Right cardiac atrium (tissue), 5 donors: Measurements from ENCODE around the gene NOB1. TPM values are rescaled to one million over a fixed set of nuclear protein-coding genes. Genes with fewer than 3 reads are reported as not detected.
A peak's percentile ranks its signal among the peaks of the same experiment; 100 is the strongest.

ENCODE experiments used
- ATAC-seq, 2 donors: fragments of 200-7000 bp; cut with Tn5 transposase; one replicate each; pipeline versions ENCODE4 v1.8.0 to v1.9.1; 2020; ENCODE audit warnings: moderate library complexity in 2 of 2, mild to moderate bottlenecking in 1 of 2
- DNase-seq, 3 donors: peaks; one replicate each; pipeline ENCODE4 v3.0.0-alpha.2; 2020
- H3K27ac ChIP-seq: one replicate; pipeline ENCODE4 v1.5.1; 2013; ENCODE audit warnings: mild to moderate bottlenecking, low read length, control low read depth, moderate library complexity
- H3K27me3 ChIP-seq: one replicate; pipeline ENCODE4 v1.6.1; 2013; ENCODE audit not compliant: control insufficient read depth, insufficient read depth
- H3K4me1 ChIP-seq: one replicate; pipeline ENCODE4 v1.6.1; 2013; ENCODE audit warnings: low read length; ENCODE audit not compliant: control insufficient read depth, insufficient read depth
- H3K4me3 ChIP-seq: one replicate; pipeline ENCODE4 v1.5.1; 2013; ENCODE audit warnings: low read length, control low read depth
- H3K9me3 ChIP-seq: one replicate; pipeline ENCODE4 v1.6.1; 2013; ENCODE audit warnings: low read length; ENCODE audit not compliant: control insufficient read depth
- WGBS: extraction: QIAGEN DNeasy Blood & Tissue Kit; methylation state at CpG from one replicate; pipeline ENCODE4 v1.1.7; 2013; 5-methylcytosine and 5-hydroxymethylcytosine counted together
- intact Hi-C, 4 donors: fragments of 100-400 bp; cut with DNase I; formaldehyde crosslinking; loops; one replicate each; pipeline versions ENCODE4 v1.11.0 to v1.14.0; 2022 to 2023
- polyA plus RNA-seq: library from polyadenylated mRNA; stranded (reverse); fragments of 200-250 nt; gene quantifications from one replicate; pipeline ENCODE4 v1.2.3, GENCODE V29; 2013
- total RNA-seq, 4 donors: library from RNA; stranded (reverse); fragmentation: NEBNext Ultra II Directional; extraction: Animal tissue kit (Norgen Biotek cat#: 25700); gene quantifications; one replicate each; pipeline ENCODE4 v1.2.1, GENCODE V29; 2021
- donor health status: healthy with polysubstance abuse.
- donor health status: DM: no; HTN: yes; CAD: no.
- donor health status: DM: no; HTN: no; CAD: no.
- donor health status: DM: no; HTN: yes; CAD: no; lungs with severe emphysema.
- donor health status: DM: yes; HTN: yes; CAD: no.

Gene NOB1
- total and polyA plus RNA-seq, 5 donors = 14.9 to 23.7 (median 20.0) TPM

GRCh38 chr16:69781118-69781517 lies 26.4 kb upstream of the NOB1 start:
- no peaks in the 10 kb centered on the region for H3K4me1 ChIP-seq
- no peak overlapping the region for H3K27ac ChIP-seq
- DNase-seq (no peak), ATAC-seq (no peak)
- H3K27me3 ChIP-seq = no peaks in the 10 kb centered on the region
- WGBS = 77% methylated on average over 3 of the region's 3 CpGs
- no peaks in the 10 kb centered on the region for H3K9me3 ChIP-seq
- intact Hi-C loops = no loop called here
- no peak overlapping the region for H3K4me3 ChIP-seq

GRCh38 chr16:69779724-69780123 lies 25.0 kb upstream of the NOB1 start:
- WGBS = 90% methylated on average over 2 of the region's 2 CpGs
- DNase-seq (no peak), ATAC-seq (no peak)
- no peaks in the 10 kb centered on the region for H3K9me3 ChIP-seq
- no peak overlapping the region for H3K27ac ChIP-seq
- H3K4me3 ChIP-seq = no peak overlapping the region
- intact Hi-C loops = no loop called here
- H3K27me3 ChIP-seq = no peaks in the 10 kb centered on the region
- no peaks in the 10 kb centered on the region for H3K4me1 ChIP-seq

DNA sequence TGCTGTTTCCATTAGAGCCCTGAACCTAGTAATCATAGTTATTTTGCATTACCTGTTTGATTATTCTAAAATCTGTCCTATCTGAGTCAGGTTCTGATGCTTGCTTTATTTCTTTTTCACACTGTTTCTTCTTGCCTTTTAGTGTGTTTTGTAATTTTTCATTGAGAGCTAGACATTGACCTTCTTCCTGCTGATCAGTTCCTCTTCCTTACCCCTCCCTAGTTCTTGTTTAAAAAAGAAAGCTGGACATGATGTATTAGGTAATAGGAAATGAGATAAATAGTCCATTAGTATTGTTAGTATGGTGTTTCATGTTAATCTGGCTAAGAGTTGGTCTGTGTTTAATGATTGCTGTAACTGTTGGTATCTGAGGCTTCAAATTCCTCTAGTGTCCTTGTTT lies 20.8 kb upstream of the NOB1 start:
- Histone ChIP-seq H3K27me3 (no peaks in the 10 kb centered on the region), H3K9me3 (no peaks in the 10 kb centered on the region), H3K27ac (no peak overlapping the region), H3K4me3 (no peak overlapping the region), H3K4me1 (peaks cover 6% of the 10 kb centered on the region)
- ATAC-seq = no peak
- no peak for DNase-seq
- intact Hi-C loops = no loop called here

GRCh38 chr16:69773260-69773947 lies 18.7 kb upstream of the NOB1 start:
- no peaks in the 10 kb centered on the region for H3K27me3 ChIP-seq
- no peak for DNase-seq
- intact Hi-C loops = no loop called here
- H3K4me3 ChIP-seq = no peak overlapping the region
- no peak overlapping the region for H3K27ac ChIP-seq
- peaks cover 6% of the 10 kb centered on the region for H3K4me1 ChIP-seq
- ATAC-seq = peak in 1 of 2 donors; percentile 46
- 71% methylated on average over 6 of the region's 6 CpGs for WGBS
- H3K9me3 ChIP-seq = no peaks in the 10 kb centered on the region

DNA sequence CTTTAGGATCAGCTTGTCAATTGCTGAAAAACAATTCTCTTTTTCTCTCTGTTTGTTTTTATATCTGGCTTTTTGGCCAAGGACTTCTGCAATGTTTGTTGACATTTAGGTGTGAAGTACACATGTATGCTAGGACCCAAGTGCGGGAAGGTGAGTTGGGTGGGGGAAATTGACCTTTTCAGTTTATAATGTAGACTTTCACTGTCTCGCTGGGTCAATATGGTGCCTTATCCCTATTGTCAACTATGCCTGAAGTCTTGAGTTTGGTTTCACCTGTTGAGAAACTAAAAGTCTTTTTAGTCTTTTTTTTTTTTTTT lies 16.9 kb upstream of the NOB1 start:
- H3K27ac ChIP-seq = no peak overlapping the region
- H3K4me3 ChIP-seq = no peak overlapping the region
- no peaks in the 10 kb centered on the region for H3K9me3 ChIP-seq
- ATAC-seq = no peak
- H3K27me3 ChIP-seq = no peaks in the 10 kb centered on the region
- no peak for DNase-seq
- WGBS = 98% methylated on average over 2 of the region's 2 CpGs
- peaks cover 6% of the 10 kb centered on the region for H3K4me1 ChIP-seq
- intact Hi-C loops = no loop called here

DNA sequence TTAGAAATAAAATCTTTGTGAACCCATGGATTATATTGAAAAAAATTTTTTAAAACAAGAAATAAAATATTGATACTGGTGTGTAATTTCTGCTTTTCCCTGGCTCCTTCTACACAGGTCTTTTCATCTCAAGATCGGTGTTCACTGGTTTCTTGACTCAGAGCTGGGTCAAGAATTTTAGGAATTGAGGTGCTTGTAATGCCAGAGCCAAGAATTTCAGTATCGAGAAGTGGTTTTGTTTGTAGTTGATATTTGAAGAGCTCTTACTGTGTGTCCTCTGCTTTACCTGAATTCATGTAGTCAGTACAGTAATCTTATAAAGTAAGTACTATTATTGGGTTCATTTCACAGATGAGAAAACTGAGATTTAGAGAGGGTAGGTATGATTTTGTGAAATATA lies 14.7 kb upstream of the NOB1 start:
- 37% methylated on average over 2 of the region's 2 CpGs for WGBS
- no peak for DNase-seq
- H3K27ac ChIP-seq = no peak overlapping the region
- no peaks in the 10 kb centered on the region for H3K27me3 ChIP-seq
- intact Hi-C loops = no loop called here
- H3K9me3 ChIP-seq = no peaks in the 10 kb centered on the region
- no peak overlapping the region for H3K4me3 ChIP-seq
- H3K4me1 ChIP-seq = peaks cover 6% of the 10 kb centered on the region
- no peak for ATAC-seq

GRCh38 chr16:69768666-69769065 lies 13.9 kb upstream of the NOB1 start:
- no peaks in the 10 kb centered on the region for H3K27me3 ChIP-seq
- no peak overlapping the region for H3K27ac ChIP-seq
- H3K9me3 ChIP-seq = no peaks in the 10 kb centered on the region
- ATAC-seq (no peak), DNase-seq (no peak)
- H3K4me3 ChIP-seq = no peak overlapping the region
- H3K4me1 ChIP-seq = peaks cover 6% of the 10 kb centered on the region
- WGBS = 77% methylated on average over 6 of the region's 6 CpGs
- intact Hi-C loops = no loop called here

DNA sequence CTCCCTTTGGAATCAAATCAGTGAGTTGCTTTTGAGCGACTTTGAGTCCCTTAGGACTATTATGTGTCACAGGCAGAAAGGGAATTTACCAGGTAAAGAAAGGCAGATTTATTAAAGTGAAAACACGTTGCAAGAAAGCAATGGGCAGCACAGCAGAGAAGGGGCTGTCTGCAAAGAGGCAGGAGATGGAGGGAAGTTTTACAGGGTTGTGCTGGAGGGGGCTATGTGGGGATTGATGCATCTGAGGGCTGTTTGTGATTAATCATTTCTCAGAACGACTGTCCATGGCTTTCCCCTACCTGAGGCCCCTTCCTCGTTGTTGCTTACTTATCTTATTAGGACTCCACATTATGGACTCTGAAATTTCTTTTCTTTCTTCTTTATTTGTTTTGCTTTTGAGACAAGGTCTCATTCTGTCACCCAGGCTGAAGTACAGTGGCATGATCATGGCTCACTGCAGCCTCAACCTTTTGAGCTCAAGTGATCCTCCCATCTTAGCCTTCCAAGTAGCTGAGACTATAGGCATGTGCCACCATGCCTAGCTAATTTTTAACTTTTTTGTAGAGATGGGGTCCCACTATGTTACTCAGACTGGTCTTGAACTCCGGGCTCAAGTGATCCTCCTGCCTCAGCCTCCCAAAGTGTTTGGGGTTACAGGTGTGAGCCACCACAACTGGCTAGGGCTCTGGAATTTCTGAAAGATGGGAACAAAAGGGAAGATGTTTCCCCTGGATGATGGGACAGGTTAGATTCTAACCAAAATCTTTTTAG lies 12.9 kb upstream of the NOB1 start:
- 86% methylated on average over 5 of the region's 5 CpGs for WGBS
- intact Hi-C loops = no loop called here
- Histone ChIP-seq H3K27me3 (no peaks in the 10 kb centered on the region), H3K4me1 (peaks cover 2% of the 10 kb centered on the region), H3K27ac (no peak overlapping the region), H3K4me3 (no peak overlapping the region), H3K9me3 (no peaks in the 10 kb centered on the region)
- DNase-seq (no peak), ATAC-seq (no peak)

- H3K9me3 ChIP-seq = no peaks in the 10 kb centered on the region
These were observed 8.8 kb upstream of the NOB1 start for GRCh38 chr16:69763599-69763942.

DNA sequence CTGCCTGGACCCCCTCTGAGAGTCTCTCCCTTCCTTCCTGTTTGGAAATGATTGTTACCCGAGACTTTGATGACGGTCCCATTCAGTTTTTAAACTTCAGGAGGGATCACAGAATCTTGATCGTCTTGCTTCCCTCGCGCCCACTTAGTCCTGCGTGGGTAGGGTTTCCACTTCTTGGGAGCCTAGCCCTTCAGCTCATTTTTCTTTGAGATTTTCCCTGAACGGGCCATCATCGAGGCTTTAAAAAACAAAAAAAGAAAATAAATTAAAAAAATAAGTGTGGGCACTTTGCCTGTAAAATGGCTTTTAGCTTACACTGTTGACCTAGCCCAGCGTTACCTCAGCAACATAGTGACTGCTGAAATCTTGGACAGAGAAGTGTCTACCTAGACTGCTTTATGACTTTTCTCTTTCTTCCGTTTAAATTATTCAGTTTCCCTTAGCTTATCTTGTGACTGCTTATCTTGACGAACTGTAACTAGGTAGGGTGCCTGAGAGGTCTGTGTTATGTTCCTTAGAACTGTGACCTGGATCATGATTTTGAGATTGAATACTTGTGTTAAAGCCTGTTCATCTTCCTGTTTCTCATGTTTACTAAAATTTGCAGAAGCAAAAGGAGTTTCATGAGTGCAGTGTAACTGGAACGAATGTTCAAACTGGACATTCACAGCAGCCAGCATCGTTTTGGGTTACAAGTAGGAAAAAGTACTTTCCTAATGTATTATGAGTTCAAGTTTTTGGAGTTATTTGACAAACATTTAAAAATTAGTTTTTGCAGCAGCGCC lies 8.3 kb upstream of the NOB1 start:
- WGBS = 9% methylated on average over 14 of the region's 14 CpGs
- intact Hi-C loops = no loop called here

More at GRCh38 chr16:69763599-69763942, 8.8 kb upstream of the NOB1 start:
- intact Hi-C loops = no loop called here
- Histone ChIP-seq H3K27me3 (no peaks in the 10 kb centered on the region), H3K4me1 (no peaks in the 10 kb centered on the region), H3K27ac (no peak overlapping the region), H3K4me3 (peak overlapping the region; percentile 87)
- 64% methylated on average over 5 of the region's 5 CpGs for WGBS
- DNase-seq (no peak), ATAC-seq (no peak)

More for the DNA sequence above, 8.3 kb upstream of the NOB1 start:
- peak overlapping the region; percentile 95 for H3K27ac ChIP-seq
- H3K4me3 ChIP-seq = peak overlapping the region; percentile 87
- no peaks in the 10 kb centered on the region for H3K4me1 ChIP-seq
- no peaks in the 10 kb centered on the region for H3K9me3 ChIP-seq
- no peak for DNase-seq
- peak; percentile 42 to 47 for ATAC-seq
- no peaks in the 10 kb centered on the region for H3K27me3 ChIP-seq
